GM21526 (cell line): ENCODE results near the gene CD151.

ENCODE experiments used
- ATAC-seq: cut with Tn5 transposase; IDR thresholded peaks from one replicate; pipeline ENCODE4 v1.9.1; 2021; ENCODE audit warnings: moderate library complexity; ENCODE audit not compliant: unreplicated experiment, low FRiP score

Gene CD151

DNA sequence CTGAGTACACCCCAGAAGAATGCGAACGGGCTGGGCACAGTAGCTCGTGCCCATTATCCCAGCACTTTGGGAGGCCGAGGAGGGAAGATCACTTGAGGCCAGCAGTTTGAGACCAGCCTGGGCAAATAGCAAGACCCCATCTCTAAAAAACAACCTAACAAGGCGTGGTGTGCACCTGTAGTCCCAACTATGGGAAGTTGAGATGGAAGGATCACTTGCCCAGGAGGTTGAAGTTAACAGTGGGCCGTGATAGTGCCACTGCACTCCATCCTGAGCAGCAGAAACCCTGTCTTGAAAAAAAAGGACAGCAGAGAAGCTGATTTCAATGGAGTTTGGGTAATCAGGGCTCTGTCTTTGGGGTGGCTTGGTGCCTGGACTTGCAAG lies 19.7 kb upstream of the CD151 start:
- ATAC-seq = no peak

DNA sequence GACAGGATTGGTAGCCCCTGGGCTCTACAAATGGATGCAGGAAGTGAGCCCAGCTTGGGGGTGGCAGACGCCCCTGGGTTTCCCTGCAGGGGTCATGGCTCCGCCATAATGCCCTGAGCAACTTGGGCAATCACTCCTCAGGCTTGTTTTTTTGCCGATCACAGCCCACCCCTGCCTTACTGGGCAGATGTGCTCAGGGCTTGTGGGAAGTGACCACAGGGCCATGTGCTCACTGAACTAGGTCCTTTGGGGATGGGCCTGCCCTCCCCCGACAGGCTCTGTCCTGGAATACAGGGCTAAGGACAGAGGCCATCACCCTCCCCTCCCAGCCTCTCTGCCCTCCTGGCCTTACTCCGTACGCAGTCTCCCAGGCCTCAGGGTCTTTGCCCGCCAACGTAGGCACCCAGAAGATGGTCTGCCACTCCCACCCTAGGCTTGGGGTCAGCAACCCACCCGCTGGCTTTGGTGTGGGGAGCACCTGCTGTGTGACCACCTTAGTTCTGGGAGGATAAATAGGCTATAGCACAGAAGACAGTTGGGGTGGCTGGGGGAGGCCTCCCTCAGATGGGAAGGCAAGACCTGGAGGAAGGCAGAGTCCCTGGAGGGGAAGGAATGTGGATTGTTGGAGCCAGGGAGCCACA lies 19.2 kb upstream of the CD151 start:
- ATAC-seq = no peak

DNA sequence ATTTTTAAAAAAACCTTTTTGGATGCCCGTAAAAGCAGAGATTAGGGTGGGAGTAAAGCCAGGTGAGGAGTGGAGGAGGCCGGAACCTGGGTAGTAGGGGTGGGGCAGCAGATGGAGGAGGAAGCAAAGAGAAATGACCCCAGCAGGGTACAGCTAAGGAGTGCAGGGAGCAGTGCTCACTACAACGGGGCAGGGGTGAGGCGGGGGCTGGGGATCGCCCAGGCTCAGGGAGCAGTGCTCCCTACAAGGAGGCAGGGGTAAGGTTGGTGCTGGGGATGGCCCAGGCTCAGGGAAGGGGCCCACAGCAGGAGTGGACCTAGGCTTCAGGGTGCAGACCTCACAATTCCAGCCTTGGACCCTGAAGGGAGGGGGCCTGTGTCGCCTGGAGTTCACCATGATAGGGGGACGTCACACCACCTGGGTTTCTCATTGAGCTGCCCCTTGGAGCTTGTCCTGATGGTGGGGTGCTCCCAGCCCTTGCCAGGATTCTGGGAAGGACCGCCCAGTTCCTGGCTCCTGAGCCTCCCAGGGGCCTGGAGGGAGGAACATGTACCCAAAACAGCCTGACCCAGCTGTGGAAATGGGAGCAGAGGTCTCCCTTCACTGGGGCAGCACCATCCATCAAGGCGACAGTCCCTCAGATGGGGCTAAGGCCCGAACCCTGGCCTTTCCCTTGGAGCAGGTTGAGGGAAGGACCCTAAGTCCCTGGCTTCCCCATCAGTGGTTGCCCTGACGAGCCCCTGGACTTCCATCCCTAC lies 16.9 kb upstream of the CD151 start:
- no peak for ATAC-seq

DNA sequence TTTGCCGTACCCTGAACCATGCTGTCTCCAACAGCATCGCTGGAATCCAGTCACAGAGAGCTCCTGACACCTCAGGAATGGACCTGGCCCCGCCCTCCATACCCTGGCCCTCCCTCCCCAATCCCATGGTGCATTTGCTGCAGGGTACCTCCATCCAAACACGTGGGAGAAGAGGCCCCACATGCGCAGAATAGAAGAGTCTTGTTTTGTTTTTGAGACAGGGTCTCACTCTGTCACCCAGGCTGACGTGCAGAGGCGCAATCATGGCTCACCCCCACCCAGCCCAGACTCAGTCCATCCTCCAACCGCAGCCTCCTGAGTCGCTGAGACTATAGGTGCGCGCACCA lies 16.3 kb upstream of the CD151 start:
- no peak for ATAC-seq

DNA sequence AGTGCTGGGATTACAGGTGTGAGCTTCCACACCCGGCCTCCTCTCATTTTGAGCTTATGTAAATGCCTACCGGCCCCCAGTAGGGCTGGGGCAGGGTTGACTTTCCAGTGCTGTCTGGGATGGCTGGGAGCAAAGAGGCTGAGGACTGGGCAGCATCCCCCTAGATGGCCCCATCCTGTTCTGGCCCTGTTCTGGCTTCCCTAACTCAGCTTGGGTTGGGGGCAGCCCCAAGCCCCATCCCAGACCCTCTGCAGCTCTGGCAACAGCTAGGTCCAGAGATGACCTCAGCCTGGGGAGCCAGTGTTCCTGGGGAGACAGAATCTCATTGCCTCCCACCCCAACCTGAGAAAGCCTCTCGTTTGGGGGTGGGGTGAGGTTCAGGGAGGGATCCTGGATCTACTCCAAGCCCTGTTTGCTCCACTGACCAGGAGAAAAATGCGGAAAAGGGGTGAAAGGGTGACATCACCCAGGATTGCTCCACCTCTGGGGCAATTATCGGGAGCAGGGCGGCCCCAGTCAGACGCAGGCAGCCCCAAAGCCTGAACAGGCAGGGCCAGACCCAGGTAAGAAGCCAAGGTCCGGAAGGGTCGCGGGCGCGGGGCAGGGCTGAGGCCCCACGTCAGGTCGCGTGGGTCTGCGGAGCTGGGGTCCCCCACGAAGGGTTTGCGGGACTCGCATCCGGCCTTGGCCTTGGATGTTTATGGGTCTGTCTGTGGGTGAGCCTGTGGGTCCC lies 14.2 kb upstream of the CD151 start, which contains the start of gene PNPLA2:
PNPLA2 (plus strand) TSS at position 519 of the 733 bp plus-strand sequence. CDS start 805 bp downstream, outside the sequence.
- peak; percentile 1 for ATAC-seq

DNA sequence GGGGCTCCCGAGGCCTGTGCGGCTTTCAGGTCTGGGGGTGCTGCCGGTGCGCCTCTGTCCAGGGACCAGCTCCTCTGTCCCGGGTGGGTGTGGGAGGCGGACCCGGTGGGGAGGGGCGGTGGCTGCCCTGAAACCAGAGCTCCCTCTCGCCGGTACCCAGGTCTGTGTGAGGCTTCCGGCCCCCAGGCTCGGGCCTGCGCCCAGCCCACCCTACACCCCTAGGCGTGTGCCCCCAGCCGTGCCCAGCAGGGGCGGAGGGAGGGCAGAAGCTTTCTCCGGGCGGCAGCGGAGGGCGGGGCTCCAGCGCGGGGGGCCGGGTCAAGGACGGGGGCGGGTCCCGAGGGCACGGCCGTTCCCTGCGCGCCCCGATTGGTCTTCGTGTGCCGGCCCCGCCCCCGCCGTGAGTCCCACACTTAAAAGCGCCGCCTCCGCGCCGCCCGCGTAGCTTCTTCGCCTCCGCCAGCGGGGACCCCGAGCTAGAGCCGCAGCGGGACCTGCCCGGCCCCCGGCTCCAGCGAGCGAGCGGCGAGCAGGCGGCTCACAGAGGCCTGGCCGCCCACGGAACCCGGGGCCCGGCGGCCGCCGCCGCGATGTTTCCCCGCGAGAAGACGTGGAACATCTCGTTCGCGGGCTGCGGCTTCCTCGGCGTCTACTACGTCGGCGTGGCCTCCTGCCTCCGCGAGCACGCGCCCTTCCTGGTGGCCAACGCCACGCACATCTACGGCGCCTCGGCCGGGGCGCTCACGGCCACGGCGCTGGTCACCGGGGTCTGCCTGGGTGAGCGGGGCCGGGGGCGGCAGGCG lies 13.4 kb upstream of the CD151 start:
- ATAC-seq = peak; percentile 51

DNA sequence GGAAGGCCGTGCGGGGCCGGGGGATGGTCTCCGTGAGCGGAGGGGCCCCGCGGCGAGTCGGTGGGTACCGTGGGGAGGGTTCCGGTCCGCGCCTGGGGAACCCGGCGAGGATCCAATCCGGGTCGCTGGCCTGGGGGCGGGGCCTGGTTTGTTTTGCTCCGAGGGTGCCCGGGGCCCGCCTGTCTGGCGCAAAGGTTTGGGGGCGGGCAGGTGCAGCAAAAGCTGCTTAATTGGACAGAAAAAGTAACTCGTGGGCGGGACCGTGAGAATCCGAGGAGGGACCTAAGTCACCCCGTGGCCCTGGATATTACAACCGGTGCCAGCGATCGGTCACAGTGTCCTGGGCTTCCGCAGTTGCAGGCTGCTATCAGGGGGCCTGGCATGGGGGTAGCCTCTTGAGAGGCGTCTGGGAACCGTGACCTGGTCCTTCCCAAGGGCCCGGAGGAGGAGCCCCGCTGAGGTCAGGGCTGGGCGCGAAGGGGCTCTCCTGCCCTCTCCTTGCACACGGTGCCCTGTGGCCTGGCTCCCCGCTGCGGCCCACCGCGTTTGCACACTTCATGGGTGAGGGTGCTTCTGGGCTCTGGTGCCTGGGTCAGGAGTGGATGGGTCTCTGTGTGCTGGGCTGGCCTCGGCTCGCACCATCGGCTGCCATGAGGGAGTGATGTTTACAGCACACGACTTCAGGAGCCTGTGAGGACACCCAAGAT lies 12.7 kb upstream of the CD151 start:
- ATAC-seq = peak; percentile 49

DNA sequence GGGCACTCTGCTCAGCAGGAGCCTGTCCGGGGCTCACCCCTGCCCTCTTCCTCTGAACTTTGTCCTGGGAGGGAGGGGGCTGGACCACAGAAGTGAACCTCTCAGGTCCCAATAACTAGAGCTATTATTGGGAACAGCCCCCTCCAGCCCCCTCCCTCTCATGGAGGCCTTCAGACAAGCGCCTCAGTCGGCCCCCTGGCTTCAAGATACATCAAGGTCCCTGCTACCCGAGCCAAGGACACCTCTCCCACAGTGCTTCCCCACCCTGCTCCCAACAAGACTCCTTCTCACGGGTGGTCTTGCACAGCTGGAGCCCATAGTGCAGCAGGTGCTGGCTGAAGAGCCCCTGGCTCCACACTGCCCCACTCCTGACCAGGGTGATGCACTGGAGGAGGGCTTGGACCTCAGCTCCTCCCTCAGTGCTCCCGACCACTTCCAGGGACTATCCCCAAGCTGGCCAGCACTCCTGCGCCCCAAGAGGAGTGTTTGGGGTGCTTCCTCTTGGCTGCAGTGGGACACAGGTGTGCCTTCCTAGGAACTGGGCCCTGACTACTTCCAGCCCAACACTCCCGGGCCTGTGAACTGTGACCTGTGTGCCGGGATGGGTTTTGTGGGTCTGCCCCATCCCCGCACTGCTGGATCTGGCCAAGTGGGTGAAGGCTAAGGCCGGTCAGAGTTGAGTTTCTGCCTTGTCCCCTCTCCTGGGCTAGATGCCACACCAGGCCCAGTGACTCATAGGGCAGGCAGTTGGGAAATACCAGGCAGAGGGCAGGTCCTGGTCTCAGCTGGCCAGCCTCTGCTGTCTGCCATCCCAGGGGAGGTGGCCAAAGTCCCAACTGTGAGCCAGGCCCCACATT lies 11.9 kb upstream of the CD151 start:
- ATAC-seq = no peak

DNA sequence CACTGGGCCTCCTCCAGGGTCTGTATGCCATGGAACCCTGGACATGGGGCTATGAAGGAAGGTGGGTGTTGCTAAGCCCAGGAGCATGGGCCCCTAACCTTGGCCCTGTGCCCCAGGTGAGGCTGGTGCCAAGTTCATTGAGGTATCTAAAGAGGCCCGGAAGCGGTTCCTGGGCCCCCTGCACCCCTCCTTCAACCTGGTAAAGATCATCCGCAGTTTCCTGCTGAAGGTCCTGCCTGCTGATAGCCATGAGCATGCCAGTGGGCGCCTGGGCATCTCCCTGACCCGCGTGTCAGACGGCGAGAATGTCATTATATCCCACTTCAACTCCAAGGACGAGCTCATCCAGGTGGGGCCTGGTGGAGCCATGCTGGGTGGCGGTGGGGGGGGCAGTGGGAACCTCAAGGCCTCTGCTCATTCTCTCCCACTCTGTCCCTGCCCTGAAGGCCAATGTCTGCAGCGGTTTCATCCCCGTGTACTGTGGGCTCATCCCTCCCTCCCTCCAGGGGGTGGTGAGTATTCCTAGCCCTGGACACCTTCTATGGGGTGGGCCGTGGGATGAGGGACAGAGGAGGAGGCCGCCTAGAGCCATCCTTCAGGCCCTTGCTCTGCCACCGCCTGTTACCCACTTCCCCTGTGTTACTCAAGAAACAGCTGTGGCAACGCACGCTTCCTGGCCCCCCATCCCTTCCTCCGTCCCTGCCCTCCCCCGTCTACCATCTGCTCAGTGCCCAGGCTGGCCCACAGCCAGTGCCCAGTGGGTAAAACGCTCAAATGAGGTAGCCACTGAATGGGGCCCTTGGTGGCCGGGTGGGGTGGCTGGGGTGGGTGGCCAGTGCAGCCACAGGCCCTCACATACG lies 11.0 kb upstream of the CD151 start:
- ATAC-seq = no peak

DNA sequence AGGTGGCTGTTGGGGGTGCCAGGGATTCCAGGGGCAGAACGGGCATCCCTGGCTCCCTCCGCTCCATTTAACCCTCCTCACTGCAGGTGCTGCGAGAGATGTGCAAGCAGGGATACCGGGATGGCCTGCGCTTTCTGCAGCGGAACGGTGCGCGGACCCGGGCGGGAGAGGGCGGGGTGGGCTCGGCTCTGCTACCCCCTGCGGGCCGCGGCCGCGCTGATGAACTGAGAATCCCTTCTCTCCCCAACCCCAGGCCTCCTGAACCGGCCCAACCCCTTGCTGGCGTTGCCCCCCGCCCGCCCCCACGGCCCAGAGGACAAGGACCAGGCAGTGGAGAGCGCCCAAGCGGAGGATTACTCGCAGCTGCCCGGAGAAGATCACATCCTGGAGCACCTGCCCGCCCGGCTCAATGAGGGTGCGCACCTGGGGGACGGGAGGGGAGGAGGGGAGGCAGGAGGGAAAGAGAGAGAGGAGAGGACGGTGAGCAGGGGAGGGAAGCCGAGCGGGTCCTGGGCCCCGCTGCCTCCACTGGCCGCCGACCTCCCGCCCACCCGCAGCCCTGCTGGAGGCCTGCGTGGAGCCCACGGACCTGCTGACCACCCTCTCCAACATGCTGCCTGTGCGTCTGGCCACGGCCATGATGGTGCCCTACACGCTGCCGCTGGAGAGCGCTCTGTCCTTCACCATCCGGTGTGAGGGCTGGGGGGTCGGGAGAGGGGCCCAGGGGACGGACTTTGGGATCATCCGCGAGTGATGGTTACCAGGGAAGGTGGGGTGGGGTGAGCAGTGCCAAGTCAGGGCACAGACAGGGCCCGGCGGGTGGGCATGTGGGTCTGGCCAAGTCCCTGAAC lies 9.1 kb upstream of the CD151 start:
- ATAC-seq = no peak

DNA sequence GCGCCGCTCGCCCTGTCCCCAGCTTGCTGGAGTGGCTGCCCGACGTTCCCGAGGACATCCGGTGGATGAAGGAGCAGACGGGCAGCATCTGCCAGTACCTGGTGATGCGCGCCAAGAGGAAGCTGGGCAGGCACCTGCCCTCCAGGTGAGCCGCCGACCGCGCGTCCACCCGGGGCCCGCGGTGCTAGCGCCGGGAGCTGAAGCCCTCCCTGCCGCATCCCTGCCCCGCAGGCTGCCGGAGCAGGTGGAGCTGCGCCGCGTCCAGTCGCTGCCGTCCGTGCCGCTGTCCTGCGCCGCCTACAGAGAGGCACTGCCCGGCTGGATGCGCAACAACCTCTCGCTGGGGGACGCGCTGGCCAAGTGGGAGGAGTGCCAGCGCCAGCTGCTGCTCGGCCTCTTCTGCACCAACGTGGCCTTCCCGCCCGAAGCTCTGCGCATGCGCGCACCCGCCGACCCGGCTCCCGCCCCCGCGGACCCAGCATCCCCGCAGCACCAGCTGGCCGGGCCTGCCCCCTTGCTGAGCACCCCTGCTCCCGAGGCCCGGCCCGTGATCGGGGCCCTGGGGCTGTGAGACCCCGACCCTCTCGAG lies 8.4 kb upstream of the CD151 start:
- no peak for ATAC-seq

DNA sequence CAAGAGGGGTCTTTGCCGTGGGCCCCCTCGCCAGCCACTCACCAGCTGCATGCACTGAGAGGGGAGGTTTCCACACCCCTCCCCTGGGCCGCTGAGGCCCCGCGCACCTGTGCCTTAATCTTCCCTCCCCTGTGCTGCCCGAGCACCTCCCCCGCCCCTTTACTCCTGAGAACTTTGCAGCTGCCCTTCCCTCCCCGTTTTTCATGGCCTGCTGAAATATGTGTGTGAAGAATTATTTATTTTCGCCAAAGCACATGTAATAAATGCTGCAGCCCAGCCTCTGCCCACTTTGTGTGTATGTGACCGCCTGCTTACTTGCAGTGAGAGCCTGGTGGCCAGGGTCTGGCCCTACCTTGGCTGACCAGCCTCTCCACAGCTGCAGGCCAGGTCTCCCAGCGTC lies 7.8 kb upstream of the CD151 start:
- no peak for ATAC-seq

DNA sequence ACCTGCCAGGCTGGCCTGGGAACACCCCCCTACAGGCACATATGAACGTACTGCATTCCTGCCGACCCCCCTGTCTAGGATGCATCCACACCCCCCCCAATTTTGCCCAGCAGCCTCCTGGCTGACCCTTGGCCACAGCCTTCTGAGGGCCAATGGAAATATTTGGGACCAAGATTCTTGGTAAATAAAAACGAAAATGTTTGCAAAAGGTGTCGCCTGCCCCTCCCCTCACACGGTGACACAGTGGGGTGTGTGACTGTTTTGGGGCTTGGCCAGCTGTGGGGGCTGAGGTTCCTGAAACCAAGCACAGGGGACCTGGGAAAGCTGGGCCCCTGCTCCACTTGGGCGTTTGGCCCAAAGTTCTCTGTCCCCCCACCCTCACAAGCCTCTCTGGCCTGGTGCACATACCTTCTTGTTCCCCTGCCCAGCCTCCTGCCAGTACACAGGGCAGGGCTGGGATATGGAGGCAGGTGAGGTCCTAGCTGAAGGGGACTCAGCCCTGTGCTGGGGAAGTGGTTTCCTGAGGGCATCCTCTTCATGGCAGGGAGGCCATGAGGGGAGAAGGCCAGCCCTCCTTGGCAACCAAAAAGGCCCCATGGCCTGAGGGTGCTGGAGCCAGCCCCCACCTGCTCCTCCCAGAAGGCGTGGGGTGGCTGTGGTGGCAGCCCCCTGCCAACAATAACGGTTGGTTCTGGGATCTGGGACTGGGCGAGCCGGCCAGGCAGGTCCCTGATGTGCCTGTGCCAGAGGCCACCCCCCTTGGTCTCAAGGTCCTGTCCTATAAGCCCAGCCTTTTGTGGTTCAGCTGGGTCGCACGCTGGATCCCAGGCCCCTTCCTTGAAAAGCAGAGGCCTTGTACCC lies 7.2 kb upstream of the CD151 start:
- no peak for ATAC-seq

DNA sequence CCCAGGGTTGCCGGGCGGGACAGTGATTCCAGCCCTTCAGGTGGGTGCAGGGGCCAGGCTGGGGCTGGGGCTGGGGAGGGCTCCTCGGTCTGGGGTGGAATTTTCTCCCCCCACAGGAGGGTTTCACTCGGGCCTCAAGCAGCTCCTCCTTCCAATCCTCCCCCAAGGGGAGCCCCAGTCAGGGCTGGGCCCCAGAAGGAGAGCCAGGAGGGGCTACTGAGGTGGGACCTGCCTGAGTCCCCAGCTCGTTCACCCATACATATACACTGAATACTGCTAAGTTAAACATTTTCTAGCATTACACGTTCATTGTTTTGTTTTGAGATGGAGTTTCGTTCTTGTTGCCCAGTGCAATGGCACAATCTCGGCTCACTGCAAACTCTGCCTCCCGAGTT lies 6.5 kb upstream of the CD151 start:
- no peak for ATAC-seq

DNA sequence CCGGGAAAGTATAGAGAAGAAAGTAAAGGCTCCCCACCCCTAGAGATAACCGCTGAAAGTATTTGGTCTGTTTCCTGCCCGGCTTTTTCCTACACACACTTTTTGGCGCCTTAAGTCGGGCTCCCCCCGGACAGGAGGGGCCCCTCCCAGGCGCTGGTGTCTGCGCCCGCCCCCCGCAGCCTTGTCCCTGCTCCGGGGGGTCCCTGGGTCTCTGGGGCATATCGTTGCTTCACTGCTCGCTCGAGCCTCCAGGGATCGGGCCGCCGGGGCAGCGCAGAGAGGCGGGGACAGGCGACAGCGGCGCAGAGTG lies 6.0 kb upstream of the CD151 start:
- no peak for ATAC-seq

DNA sequence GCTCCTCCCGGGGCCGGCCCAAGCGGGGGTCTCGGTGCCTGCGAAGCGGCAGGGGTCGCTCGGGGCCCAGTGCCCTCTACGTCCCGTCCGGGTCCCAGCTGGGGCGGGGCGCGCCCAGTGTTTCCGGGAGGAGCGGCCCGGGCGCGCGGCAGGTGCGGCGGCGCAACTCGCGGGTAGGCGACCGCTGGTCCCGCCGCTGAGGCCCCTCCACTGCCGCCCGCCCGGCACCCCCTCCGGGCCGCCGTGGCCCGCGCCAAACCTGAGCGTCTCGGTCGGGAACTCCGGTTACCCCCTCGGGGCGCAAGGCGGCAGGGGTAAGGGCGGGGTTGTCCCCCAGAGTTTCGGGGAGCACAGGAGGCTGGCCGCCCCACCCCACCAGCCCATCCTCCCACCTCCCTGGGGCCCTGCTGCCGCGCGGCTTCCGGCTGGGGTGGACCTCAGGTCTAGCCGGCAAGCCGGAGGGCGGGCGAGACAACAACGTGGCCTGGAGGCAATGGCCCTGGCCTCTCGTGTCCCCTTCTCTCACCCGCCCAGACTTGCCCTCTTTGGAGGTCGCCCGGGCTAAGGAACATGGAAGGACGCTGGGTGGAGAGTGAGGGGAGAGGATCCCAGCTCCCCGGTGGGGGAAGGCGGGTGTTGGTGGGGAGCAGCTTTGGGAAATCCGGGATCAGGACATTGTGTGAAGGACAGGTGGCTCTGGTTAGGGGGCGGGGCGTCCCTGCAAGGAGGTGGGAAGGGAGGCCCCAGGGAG lies 5.4 kb upstream of the CD151 start:
- ATAC-seq = peak; percentile 35
